ENCODE data around the gene TNS2. TPM values are rescaled to one million over a fixed set of nuclear protein-coding genes. Genes with fewer than 3 reads are reported as not detected.

TNS2 gene
- total RNA-seq, 1 experiment from 2014 or later = 11.5 TPM

GRCh38 chr12:53005215-53005985 lies 44.5 kb upstream of the TNS2 start:
- Histone ChIP-seq H3K4me2 (peak overlapping the region; percentile 75), H3K9me2 (ENCODE audit: insufficient read depth) (no peaks in the 10 kb centered on the region), H3K79me2 (ENCODE audit: low read depth) (peaks cover 57% of the 10 kb centered on the region), H3K4me3 (peak overlapping the region; percentile 82), H3F3A (ENCODE audit: insufficient read depth, low read depth) (peaks cover 26% of the 10 kb centered on the region), H3K27me3 (ENCODE audit: insufficient read depth, low read depth) (no peaks in the 10 kb centered on the region), H4K20me1 (ENCODE audit: insufficient read depth) (peaks cover 32% of the 10 kb centered on the region), H3K36me3 (ENCODE audit: low read depth) (peaks cover 26% of the 10 kb centered on the region; the same call in 1 of the 2 replicates), H3K9me3 (ENCODE audit: insufficient read depth, low read depth) (no peaks in the 10 kb centered on the region), H3K27ac (peak overlapping the region; percentile 53), H2AFZ (peak overlapping the region; percentile 79), H3K4me1 (replicated peaks; ENCODE audit: insufficient read depth) (peaks cover 40% of the 10 kb centered on the region)
- no peak for TF ChIP-seq CTCF (conservative IDR thresholded peaks at IDR 0.05)
- no peak for TF ChIP-seq EZH2 (IDR thresholded peaks at IDR 0.05; ENCODE audit: low read depth)
- DNase-seq = no peak
- intact Hi-C loops (cut with micrococcal nuclease; ENCODE audit: unreplicated experiment) = loop anchor here (5.0 kb wide), 1 partner anchor 42 kb away; no protein-coding TSS in a partner anchor
- CTCF ChIA-PET = interaction anchor here (1.0 to 1.2 kb wide), 3 partner anchors 13 to 340 kb away, joined by 3 to 9 read pairs (median 3); no protein-coding TSS in a partner anchor
- POLR2A ChIA-PET (ENCODE audit: unreplicated experiment) = interaction anchor here (0.5 to 1.0 kb wide), 10 partner anchors 12 to 858 kb away, joined by 3 to 14 read pairs (median 8); partner anchors contain the start of gene SPRYD3
- TSS peak; percentile 83 for BruUV-seq (replicated peaks)

GRCh38 chr12:53005986-53006809 lies 43.7 kb upstream of the TNS2 start, which contains the start of gene EIF4B:
TSS of gene EIF4B (plus strand) at chr12:53006456. CDS start at chr12:53006484, 28 bp downstream.
- BruUV-seq (replicated peaks) = no TSS peak
- intact Hi-C loops (cut with micrococcal nuclease; ENCODE audit: unreplicated experiment) = loop anchor here (5.0 kb wide), 1 partner anchor 41 kb away; no protein-coding TSS in a partner anchor
- Histone ChIP-seq H3K9me3 (ENCODE audit: insufficient read depth, low read depth) (no peaks in the 10 kb centered on the region), H3K36me3 (ENCODE audit: low read depth) (peaks cover 32% of the 10 kb centered on the region; the same call in 1 of the 2 replicates), H3K9me2 (ENCODE audit: insufficient read depth) (no peaks in the 10 kb centered on the region), H2AFZ (peak within 1 kb of the TSS; percentile 79), H3K4me2 (peak within 1 kb of the TSS; percentile 86), H3K79me2 (ENCODE audit: low read depth) (peaks cover 65% of the 10 kb centered on the region), H3K27me3 (ENCODE audit: insufficient read depth, low read depth) (no peaks in the 10 kb centered on the region), H4K20me1 (ENCODE audit: insufficient read depth) (peaks cover 40% of the 10 kb centered on the region), H3K4me3 (peak within 1 kb of the TSS; percentile 82), H3K4me1 (replicated peaks; ENCODE audit: insufficient read depth) (peaks cover 48% of the 10 kb centered on the region), H3F3A (ENCODE audit: insufficient read depth, low read depth) (peaks cover 27% of the 10 kb centered on the region), H3K27ac (peak within 1 kb of the TSS; percentile 92)
- ChIA-PET POLR2A (ENCODE audit: unreplicated experiment) (interaction anchor here (0.5 to 1.0 kb wide), 15 partner anchors 13 to 859 kb away, joined by 3 to 14 read pairs (median 5); partner anchors contain the start of genes ATP5MC2 and SPRYD3), CTCF (interaction anchor here (0.6 to 1.2 kb wide), 6 partner anchors 14 to 495 kb away, joined by 3 to 9 read pairs (median 4); partner anchors contain the start of gene TARBP2)
- 0 out of 2 replicates have a peak, but pooled peaks have one; percentile 9 for TF ChIP-seq CTCF (conservative IDR thresholded peaks at IDR 0.05)
- no peak for TF ChIP-seq EZH2 (IDR thresholded peaks at IDR 0.05; ENCODE audit: low read depth)
- peak; percentile 97 to 99 for DNase-seq

Data from PC-9 (cell line).